GM21528 (cell line): ENCODE data around the gene TPST2.

Experiments
- ATAC-seq: cut with Tn5 transposase; IDR thresholded peaks from one replicate; pipeline ENCODE4 v1.9.1; 2021; ENCODE audit warnings: mild to moderate bottlenecking, moderate library complexity; ENCODE audit not compliant: unreplicated experiment, low FRiP score

The TPST2 gene

DNA sequence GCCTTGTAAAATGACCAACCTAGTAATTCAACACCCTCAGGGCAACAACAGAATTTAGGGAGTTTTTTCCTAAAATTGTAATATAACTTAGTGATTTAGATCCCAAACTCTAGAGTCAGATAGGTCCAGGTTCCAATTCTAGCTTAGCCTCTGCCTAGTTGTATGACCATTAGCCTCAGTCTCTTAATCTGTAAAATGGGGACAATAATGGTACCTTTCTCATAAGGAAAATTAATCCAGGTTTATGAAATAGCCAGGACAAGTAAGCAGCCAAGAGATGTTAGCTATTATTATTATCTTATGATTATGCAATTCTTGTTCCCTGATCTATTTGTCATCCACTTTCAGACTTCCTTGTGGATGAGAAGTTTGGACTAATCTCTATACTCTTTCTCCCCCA lies 81.8 kb downstream of the TPST2 start:
- no peak for ATAC-seq

DNA sequence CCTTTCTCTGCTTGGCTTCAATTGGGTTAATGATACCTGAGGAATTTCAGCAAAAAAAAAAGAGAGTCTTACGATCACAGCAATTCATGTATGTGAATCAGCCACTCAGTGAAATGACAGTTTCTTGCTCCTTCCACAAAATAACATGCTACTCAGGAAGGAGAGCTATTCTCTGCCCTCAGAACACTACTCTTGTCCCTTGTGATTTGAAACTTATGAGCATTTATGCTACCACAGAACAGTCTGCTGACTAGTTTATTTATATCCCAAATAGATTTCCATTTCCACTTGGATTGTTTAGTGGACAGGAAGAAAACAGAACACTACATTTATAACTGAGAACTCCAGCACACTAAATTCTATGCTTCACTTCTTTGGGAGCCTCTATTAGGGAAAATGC lies 86.2 kb downstream of the TPST2 start:
- no peak for ATAC-seq

DNA sequence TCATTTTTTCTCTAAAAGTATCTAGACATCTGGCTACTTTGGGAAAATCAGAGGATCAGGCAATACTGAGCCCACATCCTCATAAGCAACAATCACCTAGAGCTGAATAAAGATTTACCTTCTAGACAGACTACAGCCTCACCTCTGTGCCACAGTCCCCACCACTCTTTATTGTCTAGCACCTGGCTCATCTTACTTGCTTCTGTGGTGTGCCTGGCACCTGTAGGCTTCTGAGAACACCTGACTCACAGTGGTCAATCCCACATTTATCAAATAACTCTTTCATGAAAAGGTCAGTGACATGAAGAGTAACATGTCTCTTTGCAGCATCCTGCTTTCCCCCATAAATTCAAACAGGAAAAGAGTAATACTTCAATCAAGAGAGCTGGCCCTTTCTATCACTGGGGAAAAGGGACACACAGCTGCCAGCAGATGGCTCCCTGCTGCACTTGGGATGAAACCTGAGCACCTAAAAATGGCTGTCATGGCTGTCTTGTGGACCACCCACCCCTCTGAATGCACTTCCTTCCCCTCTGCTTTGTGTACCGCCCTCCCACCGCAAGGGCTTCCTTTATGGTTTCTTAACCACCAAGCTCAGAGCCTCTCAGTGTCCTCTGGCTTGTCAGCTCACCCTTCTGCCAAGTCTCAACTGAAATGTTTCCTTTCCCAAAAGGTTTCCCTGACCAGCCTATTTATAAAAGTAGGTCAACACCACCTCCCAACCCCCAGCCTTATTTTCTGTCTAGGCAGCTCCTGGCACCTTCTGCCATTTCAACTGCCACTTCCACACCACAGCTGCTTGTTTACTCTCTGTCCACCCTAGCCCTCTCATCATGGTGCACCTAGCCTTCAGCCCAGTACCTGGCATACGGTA lies 87.0 kb downstream of the TPST2 start:
- ATAC-seq = no peak

DNA sequence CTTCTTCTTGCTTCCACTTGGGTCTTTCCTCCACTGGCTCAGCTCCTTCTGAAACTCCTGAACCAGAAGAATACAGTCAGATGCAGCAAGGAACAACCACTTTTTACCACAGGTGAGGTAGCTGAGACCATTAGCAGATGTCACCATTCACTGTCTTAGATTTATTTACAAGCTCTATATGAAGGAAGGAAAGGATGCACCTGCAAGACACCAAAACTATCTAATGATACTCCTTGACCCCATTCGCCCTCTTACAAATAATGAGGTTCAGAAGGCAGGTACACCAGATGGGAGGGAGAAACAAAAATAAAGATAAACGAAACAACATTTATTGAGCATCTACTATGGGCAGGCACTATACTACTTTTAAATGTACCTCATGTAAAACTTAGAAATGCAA lies 87.9 kb downstream of the TPST2 start:
- ATAC-seq = no peak

DNA sequence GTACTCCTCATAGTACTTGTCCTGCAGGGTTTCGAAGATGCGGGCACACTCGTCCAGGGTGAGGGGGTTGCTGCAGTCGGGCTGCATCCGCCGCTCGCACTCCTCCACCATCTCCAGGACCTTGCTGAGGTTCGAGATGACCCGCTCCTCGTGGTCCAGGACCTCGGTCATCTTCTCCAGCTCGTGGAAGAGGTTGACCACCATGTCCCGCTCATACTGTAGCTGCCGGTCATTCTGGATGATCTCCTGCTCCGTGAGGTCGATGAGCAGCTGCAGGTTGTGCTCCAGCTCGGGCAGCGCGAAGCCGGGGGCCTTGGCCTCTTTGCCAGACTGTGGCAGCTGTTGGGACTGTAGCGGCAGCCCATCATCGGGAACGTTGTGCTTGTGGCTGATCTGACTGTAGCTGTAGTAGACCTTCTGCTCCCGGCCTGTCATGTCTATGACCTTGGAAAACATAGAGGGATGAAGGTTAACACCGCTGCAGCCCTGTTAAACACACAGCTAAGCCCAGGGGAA lies 90.7 kb downstream of the TPST2 start:
- no peak for ATAC-seq

DNA sequence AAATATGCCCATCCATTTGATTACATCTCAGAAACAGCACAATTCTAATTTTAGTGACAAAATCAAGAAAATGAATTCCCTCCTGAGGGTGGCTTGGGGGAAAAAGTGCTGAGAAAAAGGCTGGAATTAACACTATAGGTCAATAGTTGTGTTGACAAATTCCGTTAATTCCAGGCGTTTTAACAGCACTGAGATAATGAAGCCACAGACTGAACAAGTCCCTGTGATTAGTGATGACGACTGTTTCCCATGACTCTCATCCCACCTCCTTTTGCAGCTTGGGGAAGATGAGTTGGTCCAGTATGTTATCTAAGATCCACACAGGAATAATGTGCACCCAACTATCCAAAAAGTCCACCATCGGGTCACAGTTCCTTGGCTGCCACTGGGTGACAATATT lies 93.5 kb downstream of the TPST2 start:
- ATAC-seq = no peak

DNA sequence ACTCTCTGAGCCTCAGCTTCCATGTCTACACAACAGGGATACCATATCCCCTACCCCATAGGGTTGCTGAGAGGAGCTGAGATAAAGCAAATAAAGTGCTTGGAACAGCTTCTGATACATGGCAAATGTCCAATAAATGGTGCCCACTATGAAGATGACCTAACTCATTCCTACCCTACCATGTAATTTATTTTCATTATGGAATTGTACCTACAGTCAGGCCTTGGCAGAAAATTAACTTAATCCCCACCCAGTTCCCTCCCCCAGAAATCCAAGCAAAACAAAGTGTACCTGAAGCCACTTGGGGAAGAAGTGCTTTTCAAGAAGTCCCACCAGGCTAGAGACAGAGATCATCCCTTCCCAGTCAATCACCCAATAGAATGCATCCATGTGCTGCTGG lies 95.4 kb downstream of the TPST2 start:
- ATAC-seq = no peak

DNA sequence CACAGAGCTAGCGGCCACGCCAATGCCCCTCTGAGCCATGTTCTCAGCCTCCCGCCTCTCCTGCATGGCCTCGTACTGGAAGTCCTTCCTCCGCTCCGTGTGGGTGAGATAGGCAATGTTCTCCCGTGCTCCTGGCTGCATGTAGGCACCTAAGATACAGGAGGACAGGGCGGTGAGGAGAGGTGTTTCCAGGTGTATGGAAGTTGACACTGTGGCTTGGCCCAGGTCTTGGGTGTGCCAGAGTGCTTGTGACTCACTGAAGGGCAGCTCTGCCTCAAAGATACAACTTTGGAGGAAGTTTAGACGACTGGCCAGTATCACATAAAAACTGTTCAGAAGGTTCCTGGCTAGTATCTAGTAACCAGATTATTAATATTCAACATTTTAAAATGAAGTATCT lies 97.7 kb downstream of the TPST2 start:
- no peak for ATAC-seq

DNA sequence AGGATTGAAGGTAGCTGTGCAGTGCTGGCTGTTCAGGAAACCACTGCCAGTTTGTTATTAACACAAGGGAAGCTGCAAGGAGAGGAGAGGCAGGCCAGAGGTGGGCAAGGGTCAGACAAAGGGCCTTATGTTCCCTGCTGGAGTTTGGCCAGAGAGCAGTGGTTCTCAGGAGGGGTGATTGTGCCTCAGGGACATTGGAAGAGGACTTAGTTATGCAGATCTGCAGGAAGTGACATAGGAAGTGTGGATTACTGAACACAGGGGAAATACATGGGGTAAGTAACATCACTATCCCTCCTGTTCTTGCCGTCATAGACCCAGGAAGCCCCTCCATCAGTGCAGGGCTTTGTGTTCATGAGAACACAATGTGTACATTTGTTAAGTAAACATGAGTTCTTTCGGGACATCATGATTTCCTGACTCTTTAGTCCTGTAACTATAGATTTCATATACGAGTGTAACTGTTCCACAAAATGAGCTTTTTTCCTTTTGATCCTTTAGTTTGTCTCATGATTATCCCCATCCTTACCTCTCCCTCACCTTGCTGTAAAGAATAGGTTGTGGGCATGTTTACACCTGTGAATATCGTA lies 100.4 kb downstream of the TPST2 start:
- ATAC-seq = no peak

DNA sequence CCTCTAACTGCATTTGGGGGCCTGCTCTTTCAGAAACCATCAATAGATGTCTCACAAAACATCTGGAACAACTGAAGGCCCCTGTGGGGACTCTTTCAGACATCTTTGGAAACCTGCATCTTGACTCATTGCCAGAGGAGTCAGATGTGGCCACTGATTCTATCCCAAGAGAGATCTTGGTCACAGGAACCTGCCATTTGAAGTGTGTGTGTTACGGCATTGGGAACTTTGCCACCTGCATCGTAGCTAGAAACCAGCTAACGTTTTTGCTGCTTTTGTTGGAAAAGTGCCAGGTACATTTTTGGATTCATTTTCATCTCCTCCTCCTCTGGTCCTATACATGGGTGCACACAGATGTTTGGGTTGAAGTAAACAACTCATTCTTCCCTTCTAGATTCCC lies 101.9 kb downstream of the TPST2 start:
- ATAC-seq = no peak

DNA sequence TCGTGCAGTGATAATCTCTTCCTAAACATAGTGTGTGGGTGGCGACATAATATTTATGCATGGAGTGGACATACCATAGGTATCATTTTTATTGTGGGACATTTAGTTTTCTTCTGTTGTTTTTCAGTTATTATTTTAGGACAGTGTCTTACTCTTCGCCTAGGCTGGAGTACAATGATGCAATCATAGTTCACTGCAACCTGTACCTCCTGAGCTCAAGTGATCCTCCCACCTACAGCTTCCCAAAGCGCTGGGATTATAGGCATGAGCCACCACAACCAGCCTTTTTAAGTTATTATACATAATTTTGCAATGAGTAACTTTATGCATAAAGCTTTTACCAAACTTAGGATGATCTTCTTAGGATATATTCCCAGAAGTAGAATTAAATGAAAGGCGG lies 103.5 kb downstream of the TPST2 start:
- no peak for ATAC-seq

DNA sequence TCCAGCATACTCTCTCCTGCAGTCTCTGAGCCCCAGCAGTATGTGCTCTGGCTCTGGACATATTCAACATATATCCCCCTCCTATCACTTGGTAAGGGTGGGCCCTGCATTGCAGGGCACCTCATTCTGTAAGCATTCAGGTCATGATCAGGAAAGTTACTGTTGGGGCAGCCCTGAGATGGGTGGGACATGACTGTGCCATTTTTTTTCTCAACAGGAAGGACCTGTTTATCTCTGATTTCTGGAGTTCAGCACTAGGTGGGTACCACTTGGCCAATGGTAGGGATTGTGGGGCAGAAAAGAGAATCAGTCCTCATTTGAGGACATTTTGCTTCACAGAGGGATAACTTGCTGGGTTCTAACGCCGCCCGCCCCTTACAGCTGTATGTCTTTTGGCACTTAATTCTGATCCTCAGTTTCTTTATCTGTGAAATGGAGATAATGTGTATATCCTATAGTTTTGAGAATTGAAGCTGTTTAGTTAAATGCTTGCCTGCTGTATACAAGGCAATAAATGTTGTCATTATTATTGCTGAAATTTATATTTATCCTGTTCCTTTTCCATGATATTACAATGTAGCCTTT lies 104.0 kb downstream of the TPST2 start:
- ATAC-seq = no peak

DNA sequence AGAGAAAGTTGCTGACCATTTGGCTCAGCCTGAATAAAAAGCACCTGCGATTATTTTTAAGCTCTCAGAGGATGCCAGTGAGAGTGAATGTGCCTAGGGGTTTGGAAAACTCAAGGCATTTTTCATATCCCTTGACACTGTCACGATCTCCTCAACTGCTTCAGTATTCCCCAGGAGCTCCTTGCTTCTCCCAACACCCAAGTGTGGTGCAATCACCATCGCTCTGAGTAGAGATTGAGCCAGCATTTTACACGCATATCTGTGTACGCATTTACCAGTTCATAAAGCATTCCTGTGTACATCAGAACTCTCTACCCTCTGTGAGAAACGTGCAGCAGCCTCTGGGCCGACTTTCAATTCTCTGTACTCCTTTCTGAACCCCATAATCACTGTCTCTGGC lies 104.9 kb downstream of the TPST2 start:
- ATAC-seq = no peak

DNA sequence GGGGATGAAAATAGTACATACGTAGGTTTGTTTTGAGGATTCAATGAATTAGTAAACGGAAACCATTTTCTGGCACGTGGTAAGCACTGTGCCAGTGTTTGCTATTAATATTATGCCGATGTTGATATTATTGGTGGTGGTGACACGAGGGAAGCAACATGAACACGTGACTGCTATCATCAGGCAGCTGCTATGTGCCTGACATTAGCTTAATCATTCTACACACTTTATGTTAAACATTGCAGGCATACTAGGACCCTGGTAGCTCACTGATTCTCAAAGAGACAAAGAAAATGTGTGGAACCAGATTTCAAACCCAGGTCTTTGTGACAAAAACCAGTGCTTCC lies 105.6 kb downstream of the TPST2 start:
- no peak for ATAC-seq

DNA sequence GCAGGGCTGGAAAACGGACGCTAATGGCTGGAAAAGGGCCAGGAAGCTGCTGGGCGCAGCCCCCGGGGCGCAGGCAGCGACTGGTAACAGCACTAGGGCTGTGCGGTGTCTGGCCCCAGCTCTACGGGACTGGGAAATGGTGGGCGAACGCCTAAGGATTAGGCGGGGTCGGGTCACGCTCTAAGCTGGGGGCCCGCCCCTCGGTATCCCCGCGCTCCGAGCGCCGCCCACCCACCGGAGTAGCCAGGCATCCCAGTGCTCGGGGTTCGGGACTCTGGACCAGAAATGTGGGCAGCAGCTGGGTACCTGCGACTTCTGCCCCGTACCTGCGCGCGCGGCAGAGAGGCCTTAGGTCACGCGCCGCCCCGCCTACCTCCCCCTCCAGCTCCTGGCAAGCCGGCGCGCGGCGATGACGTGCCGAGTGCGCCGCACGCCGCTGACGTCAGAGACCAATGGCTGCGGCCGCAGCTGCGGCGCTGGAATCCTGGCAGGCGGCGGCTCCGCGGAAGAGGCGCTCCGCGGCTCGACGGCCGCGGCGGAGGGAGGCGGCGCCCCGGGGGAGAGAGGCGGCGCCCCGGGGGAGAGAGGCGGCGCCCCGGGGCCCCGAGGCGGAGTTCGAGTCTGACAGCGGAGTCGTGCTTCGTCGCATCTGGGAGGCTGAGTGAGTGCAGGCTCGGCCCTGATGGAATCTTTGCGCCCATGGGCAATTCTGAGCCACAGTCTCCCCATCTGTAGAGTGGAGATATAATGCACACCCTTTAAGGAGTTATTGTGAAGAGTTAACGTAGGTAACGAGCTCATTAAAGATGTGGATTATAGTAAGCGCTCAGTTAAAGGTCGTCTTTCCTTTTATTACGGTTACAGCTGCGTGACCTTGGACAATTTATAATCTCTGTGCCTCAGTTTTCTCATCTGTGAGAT lies 106.2 kb downstream of the TPST2 start, which contains the start of the genes HPS4 and SRRD:
TSS of gene HPS4 (minus strand) at position 345 of the 921 bp plus-strand sequence. CDS start 2,021 bp downstream, outside the sequence.
TSS of gene SRRD (plus strand) at position 439 of the 921 bp plus-strand sequence. CDS start at position 453, 14 bp downstream.
- ATAC-seq = peak; percentile 67

DNA sequence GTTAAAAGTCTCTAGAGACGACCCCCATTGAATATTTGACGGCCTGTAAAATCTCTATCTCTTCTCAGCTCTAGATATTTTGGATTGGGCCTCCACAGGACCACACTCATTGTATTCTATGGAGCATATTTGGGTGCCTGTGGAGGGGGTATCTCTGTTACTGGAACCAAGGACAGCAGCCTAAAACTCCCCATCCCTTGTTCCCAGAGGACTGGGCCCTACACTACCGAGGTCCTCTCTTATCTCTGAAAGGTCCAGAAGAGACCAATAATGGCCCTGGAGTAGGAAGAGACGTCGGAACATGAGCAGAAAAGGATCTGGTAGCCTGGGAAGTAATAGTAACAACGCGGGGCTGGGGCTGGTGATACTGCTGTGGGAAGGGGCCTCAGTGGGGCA lies 106.9 kb downstream of the TPST2 start:
- no peak for ATAC-seq

DNA sequence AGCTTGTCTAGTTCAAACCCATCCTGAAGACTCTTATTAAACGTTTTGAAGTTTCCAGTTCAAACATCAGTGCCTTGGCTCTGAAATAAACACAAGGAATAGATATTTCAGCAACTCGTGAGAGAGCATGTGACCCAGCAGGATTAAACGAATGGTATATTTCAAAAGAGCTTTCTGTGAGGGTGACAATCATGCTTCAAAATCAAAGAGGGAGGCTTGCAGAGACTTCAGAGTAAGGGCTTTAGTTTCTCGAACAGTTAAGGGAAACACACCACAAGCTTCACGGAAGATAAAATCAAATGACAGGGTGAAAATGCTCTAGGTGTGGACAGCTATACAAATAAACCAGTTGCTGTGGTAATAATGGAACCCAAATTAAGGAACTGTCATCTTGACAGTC lies 107.8 kb downstream of the TPST2 start:
- no peak for ATAC-seq

DNA sequence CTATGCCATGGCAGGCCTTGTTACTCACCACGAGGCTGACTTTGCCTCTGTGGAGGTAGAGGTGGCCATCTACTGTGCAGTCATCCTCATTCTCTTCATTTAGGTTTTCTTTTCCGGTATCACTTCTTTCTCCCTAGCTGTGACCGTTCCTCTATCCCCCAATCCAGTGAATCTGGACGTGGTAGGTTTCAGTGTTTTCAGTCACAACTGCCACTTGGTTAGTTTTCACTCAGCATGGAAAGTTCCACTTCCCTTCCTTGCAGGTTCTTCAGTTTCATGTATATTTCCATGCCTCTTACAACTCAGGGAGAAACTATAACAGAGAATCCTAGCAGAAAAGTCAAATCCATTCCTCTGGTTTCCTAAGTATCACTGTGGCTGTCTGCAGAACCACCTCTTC lies 108.2 kb downstream of the TPST2 start:
- no peak for ATAC-seq

DNA sequence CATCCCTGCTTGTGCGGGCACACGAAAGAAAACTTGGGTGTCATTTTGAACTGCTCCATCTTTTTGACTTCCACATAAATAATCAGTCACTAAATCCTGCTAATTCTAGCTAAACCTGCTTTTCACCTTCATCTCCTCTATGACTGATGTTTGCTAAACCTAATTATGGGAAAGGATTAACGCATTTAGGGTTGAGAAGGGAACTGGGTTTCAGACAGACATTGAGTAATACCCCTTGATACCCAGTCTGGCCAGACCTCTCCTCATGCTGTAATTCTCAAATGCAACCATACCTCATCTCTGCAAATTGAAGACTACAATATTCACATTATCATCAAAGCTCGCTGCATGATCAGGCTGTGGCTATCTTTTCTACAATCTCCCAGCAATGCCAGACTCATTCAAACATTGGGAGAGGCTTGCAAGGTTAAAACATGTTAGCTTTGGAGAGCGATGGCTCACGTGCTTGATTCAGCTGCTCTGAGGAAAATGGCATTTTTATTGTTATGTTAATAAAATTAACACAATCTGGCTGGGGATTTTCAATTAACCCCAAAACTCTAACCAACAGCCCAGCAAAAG lies 108.7 kb downstream of the TPST2 start:
- no peak for ATAC-seq

DNA sequence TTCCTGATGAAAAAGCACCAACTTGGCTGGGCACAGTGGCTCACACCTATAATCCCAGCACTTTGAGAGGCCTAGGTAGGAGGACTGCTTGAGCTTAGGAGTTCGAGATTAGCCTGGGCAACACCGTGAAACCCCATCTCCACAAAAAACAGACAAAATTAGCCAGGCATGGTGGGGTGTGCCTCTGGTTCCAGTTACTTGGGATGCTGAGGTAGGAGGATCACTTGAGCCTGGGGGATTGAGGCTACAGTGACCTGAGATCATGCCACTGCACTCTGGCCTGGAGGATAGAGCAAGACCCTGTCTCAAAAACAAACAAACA lies 109.4 kb downstream of the TPST2 start:
- no peak for ATAC-seq
